Sigmoid colon (tissue), 4 donors: ENCODE data around the gene CCL4.

Experiments
- POLR2AphosphoS5 ChIP-seq, 4 donors: sonication (generic); formaldehyde crosslinking; IDR thresholded peaks; one replicate each; pipeline ENCODE4 v1.6.1; 2017; ENCODE audit warnings: antibody characterized with exemption in 4 of 4
- TF ChIP-seq, protein P1 (sequence below), 4 experiments: fragments of 450-650 bp in 3 of 4; fragments of 200-600 bp in 1 of 4; IDR thresholded peaks; one replicate each; pipeline ENCODE4 v1.5.1; 2016 to 2019; ENCODE audit warnings: antibody characterized with exemption in 4 of 4, mild to moderate bottlenecking in 3 of 4, moderate library complexity in 2 of 4

DNA sequence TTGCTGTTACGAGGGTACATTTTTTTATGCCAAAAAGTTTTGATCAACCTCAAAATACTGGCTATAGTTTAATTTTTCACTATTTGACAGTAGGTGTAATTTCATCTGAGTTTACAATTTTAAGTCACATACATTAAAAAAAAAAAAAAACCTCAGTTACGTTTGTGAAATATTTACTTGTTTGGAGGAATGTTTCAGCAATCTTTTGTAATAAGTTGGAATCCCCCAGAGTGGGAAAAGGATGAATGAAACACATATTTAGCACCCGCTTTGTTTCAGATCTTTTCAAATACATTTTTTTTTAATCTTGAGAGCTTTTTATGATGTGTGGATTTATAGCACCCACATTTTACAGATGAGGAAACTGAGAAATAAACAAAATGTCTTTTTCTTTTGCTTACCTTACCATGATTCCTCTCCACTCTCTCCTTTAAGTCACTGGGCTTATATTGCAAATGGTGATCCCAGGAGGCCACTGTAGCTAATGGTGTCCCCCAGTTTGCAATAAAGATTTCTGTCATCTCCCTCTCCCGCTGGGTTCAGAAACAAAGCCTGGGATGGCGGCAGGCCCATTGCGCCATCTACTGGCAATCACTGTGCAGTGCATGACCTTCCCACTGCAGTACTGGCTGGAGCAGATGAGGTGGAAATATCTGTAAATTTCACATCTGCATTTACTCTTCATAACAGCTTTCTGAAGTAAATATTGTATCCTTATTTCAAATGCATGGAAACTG is 45.1 kb downstream of the CCL4 start:
- TF ChIP-seq, protein P1, sequence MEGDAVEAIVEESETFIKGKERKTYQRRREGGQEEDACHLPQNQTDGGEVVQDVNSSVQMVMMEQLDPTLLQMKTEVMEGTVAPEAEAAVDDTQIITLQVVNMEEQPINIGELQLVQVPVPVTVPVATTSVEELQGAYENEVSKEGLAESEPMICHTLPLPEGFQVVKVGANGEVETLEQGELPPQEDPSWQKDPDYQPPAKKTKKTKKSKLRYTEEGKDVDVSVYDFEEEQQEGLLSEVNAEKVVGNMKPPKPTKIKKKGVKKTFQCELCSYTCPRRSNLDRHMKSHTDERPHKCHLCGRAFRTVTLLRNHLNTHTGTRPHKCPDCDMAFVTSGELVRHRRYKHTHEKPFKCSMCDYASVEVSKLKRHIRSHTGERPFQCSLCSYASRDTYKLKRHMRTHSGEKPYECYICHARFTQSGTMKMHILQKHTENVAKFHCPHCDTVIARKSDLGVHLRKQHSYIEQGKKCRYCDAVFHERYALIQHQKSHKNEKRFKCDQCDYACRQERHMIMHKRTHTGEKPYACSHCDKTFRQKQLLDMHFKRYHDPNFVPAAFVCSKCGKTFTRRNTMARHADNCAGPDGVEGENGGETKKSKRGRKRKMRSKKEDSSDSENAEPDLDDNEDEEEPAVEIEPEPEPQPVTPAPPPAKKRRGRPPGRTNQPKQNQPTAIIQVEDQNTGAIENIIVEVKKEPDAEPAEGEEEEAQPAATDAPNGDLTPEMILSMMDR (IDR thresholded peaks at IDR 0.05), result peak; percentile 58 to 99 (median 98)
- no peak for TF ChIP-seq POLR2AphosphoS5 (IDR thresholded peaks at IDR 0.05)
